ENCODE measurements around the gene CCNL2.

Gene CCNL2

GRCh38 chr1:1349256-1350012 lies 49.7 kb downstream of the CCNL2 start, which contains the start of gene DVL1:
Gene DVL1 (minus strand): TSS chr1:1349418. CDS start chr1:1349065, 353 bp downstream.
- TF ChIP-seq POLR2A (IDR thresholded peaks at IDR 0.05; ENCODE audit: extremely low read depth, insufficient read length) = peak; percentile 65
- TF ChIP-seq MAX (IDR thresholded peaks at IDR 0.05; ENCODE audit: low read depth, low read length) = no peak
- TF ChIP-seq MYC (IDR thresholded peaks at IDR 0.05; ENCODE audit: low read depth, low read length) = 0 out of 2 replicates have a peak, but pooled peaks have one; percentile 3
- TF ChIP-seq, protein P1, sequence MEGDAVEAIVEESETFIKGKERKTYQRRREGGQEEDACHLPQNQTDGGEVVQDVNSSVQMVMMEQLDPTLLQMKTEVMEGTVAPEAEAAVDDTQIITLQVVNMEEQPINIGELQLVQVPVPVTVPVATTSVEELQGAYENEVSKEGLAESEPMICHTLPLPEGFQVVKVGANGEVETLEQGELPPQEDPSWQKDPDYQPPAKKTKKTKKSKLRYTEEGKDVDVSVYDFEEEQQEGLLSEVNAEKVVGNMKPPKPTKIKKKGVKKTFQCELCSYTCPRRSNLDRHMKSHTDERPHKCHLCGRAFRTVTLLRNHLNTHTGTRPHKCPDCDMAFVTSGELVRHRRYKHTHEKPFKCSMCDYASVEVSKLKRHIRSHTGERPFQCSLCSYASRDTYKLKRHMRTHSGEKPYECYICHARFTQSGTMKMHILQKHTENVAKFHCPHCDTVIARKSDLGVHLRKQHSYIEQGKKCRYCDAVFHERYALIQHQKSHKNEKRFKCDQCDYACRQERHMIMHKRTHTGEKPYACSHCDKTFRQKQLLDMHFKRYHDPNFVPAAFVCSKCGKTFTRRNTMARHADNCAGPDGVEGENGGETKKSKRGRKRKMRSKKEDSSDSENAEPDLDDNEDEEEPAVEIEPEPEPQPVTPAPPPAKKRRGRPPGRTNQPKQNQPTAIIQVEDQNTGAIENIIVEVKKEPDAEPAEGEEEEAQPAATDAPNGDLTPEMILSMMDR (IDR thresholded peaks at IDR 0.05; ENCODE audit: low read depth, low read length) = peak; percentile 41
- peak; percentile 81 for DNase-seq (ENCODE audit: low read depth)
- H3K4me3 ChIP-seq (ENCODE audit: low read depth, low read length) = peak within 1 kb of the TSS; percentile 67

DNA sequence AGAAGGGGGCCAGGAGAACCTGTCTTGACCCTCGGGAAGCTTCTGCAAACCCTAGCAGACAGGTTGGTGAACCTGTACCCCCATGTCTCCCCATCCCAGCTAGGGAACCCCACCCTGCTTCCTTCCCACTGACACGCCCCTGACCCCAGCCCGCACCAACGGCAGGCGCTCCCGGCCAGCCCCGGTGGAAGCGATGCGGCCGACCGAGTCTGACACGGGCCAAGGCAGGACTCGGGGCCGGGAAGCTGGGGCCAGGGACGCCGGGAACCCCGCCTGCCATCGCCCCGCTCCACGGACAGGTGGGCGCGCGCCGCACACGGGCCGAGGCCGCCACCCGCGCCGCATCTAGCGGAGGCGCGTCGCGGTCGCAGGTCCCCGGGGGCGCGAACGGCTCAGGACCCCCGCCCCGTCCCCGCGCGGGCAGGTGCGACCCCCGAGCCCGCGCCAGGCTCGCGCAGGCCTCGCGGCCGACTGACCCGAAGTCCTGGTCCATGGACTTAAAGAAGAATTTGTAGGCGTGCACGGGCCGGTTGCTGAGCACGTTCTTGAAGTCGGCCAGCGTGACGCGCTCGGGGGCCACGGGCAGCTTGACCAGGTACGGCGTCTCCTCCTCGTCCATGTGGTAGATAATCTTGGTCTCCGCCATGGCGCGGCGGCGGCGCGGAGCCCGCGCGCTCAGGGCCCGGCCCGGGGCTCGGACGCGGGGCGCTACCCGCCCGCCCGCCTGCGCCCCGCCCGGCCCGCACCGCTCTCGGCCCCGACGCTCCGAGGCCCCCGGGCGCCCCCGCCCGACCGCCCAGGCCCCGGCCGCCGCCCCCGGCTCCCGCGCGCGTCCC lies 50.5 kb downstream of the CCNL2 start:
- H3K4me3 ChIP-seq (ENCODE audit: low read depth, low read length) = peak overlapping the region; percentile 67
- DNase-seq (ENCODE audit: low read depth) = peak; percentile 59
- TF ChIP-seq, protein P1 (IDR thresholded peaks at IDR 0.05; ENCODE audit: low read depth, low read length) = no peak
- TF ChIP-seq MAX (IDR thresholded peaks at IDR 0.05; ENCODE audit: low read depth, low read length) (peak; percentile 41; the same call in 1 of the 2 replicates), MYC (IDR thresholded peaks at IDR 0.05; ENCODE audit: low read depth, low read length) (peak; percentile 43; the same call in 1 of the 2 replicates), POLR2A (IDR thresholded peaks at IDR 0.05; ENCODE audit: extremely low read depth, insufficient read length) (no peak)

DNA sequence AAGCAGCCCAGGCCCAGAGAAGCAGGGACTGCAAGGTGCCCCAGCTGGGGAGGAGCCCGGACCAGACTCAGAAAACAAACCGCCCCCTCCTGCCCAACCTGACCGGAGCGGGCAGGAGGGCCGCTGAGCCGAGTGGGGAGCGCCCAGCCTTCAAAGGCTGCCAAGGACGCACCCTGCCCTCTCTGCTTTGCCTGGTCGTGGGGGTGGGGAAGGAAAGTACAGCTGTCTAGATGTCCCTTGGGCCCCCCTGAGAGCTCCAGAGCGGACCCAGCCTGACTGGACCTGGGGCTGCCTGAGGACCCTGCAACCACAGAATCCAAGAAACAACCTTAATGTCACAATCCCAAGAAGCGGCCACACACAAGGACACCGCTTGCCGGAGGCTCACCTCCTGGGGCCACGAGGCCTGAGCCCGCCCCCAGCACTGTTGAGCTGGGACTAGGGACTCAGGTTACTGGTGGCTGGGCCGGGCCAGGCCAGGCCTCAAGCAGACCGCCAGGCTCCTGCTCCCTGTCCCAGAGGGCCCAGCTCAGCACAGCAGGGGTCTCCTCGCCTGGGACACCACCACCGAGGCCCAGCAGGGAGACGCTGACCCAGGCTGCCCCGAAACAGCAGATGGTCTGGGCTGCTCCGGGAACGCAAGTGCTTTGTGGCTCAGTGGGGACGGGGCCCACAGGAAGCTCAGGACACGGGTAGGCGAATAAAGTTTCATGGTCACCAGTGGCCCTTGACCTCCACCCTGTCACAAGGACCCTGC lies 51.3 kb downstream of the CCNL2 start:
- peak; percentile 62 for DNase-seq (ENCODE audit: low read depth)
- peak overlapping the region; percentile 67 for H3K4me3 ChIP-seq (ENCODE audit: low read depth, low read length)
- TF ChIP-seq, protein P1 (IDR thresholded peaks at IDR 0.05; ENCODE audit: low read depth, low read length) = no peak
- TF ChIP-seq MAX (IDR thresholded peaks at IDR 0.05; ENCODE audit: low read depth, low read length) (no peak), POLR2A (IDR thresholded peaks at IDR 0.05; ENCODE audit: extremely low read depth, insufficient read length) (no peak), MYC (IDR thresholded peaks at IDR 0.05; ENCODE audit: low read depth, low read length) (no peak)

DNA sequence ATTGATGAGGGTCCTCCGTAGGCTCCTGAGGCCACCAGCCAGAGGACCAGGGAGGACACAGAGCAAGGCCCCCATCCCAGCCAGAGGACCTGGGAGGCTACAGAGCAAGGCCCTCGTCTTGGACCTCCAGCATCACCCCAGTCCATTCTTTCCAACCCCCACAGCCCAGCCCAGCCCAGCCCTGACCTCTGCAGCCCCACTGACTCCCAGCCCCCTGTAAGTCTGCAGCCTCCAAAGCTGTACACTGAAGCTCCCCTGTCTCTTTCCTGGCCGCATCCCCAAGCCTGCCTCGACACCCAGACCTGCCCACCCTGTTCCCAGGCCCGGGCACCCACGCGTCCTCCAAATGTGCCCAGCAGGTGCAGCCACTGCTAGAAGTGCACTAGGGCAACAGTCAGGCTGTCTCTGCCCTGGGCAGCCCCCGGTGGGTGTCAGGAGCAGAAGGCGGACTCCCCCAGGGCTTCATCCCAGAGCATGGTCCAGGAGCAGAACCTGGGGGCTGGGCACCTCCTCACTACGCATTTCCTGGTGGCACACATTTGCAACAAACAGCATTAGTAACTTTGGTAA lies 52.0 kb downstream of the CCNL2 start:
- H3K4me3 ChIP-seq (ENCODE audit: low read depth, low read length) = peak overlapping the region; percentile 67
- TF ChIP-seq, protein P1 (IDR thresholded peaks at IDR 0.05; ENCODE audit: low read depth, low read length) = no peak
- no peak for TF ChIP-seq POLR2A (IDR thresholded peaks at IDR 0.05; ENCODE audit: extremely low read depth, insufficient read length)
- no peak for TF ChIP-seq MAX (IDR thresholded peaks at IDR 0.05; ENCODE audit: low read depth, low read length)
- TF ChIP-seq MYC (IDR thresholded peaks at IDR 0.05; ENCODE audit: low read depth, low read length) = no peak
- no peak for DNase-seq (ENCODE audit: low read depth)

- H3K4me3 ChIP-seq (ENCODE audit: low read depth, low read length) = no peak overlapping the region
- DNase-seq (ENCODE audit: low read depth) = no peak
- no peak for TF ChIP-seq POLR2A (IDR thresholded peaks at IDR 0.05; ENCODE audit: extremely low read depth, insufficient read length)
- TF ChIP-seq, protein P1 (IDR thresholded peaks at IDR 0.05; ENCODE audit: low read depth, low read length) = no peak
- no peak for TF ChIP-seq MYC (IDR thresholded peaks at IDR 0.05; ENCODE audit: low read depth, low read length)
- TF ChIP-seq MAX (IDR thresholded peaks at IDR 0.05; ENCODE audit: low read depth, low read length) = no peak
Measured at GRCh38 chr1:1346501-1346890, 52.6 kb downstream of the CCNL2 start.
